Cortex of kidney (tissue), 1 donor: Measurements from ENCODE around the gene SPAG9.
"Not testable (repeated sequence)": the region's sequence is repeated elsewhere in the genome, so short reads cannot be mapped to it uniquely, and the experiment has no call there.

Source experiments
- DNase-seq: peaks from one replicate; lab custom pipeline; 2025; lab: John Stamatoyannopoulos, UW

SPAG9 gene

GRCh38 chr17:50953831-50954601, 166.7 kb downstream of the SPAG9 start:
- DNase-seq, result no peak

DNA sequence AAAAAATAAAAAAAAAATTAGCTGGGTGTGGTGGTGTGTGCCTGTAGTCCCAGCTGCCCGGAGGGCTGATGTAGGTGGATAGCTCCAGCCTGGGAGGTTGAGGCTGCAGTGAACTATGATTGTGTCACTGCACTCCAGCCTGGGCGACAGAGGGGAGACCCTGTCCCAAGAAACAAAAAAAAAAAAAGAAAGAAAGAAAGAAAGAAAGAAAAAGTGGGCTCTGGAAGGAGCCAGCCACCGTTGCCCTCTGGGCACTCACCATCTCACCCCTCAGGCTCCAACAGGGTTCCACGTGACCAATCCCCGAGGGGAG, 167.2 kb downstream of the SPAG9 start:
- no peak for DNase-seq

- no peak for DNase-seq
These were observed 167.8 kb downstream of the SPAG9 start for GRCh38 chr17:50952889-50953288.

DNA sequence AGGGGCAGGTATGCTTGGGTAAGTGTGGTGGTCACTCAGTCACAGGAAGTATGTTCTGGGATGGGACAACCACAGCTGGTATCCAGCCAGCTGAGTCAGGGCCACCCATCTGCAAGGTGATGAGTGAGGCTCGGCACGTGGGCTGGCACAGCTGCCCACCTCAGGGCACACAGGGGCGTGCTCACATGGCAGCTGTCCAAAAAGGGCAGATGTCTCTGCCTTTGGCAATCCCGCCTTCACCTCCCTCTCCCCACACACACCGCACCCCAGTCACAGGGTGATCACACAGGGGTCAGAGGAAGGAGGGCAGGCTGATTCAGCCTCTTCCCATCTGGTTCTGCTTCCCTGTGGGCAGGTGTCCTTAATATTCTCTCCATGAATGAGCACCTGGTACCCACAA, 168.7 kb downstream of the SPAG9 start:
- DNase-seq, result no peak

DNA sequence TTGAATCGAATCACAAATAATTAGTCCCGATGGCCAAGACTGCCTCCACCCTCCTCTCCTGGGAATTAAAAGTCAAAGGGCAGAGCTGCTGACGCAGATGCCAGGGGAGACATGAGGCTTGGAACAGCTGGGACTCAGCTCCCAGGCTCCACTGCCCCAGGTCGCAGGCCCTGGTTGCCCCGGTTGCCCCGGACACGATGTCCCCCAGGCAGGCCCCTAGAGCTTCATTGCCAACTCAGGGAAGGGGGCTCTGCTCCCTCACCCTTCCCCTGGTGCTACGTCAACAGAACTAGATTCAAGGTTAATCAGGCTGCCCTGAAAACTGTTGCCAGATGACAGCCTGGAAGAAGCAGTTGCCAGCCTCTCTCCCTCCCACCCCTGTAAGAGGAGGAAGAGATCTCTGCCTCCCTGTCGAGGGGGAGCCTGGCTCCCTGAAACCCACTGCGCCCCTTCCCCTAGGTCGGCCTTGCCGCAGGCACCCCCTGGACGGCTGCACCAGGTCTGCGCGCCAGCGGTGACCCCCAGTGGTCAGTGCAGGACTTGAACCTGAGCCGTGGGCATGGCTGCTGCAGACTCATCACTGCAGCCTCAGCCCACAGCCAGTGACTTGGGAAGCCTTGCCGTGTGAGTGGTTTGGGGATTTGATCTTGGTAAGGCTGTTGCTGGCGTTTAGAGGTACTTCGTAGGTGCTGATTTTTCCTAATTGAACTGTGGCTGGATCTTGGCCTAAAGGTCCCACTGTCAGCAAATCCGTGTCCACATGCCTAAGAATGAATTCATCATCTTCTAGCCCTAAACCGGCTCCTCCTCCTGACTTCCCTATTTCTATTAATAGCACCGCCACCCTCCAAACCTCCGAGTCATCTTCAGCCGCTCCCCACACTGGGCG, 170.4 kb downstream of the SPAG9 start:
- DNase-seq, result no peak

DNA sequence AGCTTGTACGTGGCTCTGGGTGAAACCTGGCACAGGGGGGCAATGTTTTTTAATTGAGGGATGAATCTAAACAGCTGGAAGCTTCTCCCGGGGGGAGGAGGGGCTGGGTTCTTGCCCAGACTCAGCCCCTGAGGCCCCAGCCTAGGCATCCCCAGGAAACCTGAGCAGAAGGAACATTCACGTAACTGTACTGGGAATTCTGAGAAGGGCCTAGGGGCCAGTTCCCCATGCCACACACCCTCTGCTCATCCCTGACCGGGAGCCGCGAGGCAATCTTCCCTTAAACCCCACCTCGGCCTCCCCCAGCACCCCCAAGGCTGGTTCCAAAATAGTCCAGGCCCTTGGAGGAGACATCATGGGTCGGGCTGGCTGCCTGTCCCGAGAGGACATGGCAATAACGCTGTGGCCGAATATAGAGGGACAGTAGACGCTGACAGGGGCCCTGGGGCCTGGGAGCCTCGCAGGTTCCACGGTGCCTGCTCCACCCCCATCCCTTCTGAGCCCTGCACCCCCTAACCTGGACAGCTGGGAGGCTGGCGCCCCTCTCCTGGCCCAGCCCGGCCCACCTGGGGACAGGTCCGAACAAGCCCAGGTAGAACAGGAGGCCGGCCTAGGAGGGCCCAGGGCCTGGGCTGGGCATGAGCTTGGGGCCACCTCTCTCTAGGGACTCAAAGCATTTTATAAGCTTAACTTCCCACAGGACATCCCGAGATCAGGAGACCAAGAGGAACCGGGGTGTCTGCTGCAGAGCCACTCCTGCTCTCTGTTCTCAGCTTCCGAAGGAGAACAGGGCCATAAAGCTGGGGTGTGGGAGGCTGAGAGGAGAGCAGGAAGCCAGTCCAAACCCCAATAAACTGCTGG, 171.3 kb downstream of the SPAG9 start:
- no peak for DNase-seq

DNA sequence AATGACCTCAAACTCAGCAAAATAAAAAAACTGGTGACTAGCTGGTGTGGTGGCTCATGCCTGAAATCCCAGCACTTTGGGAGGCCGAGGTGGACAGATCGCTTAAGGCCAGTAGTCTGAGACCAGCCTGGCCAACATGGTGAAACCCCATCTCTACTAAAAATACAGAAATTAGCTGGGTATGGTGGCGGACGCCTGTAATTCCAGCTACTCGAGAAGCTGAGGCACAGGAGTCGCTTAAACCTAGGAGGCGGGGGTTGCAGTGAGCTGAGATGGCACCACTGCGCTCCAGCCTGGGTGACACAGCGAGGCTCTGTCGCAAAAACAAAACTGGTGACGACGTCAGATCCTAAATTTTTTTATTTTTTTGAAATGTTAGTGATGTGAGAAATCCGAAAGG, 172.0 kb downstream of the SPAG9 start:
- DNase-seq, result no peak

DNA sequence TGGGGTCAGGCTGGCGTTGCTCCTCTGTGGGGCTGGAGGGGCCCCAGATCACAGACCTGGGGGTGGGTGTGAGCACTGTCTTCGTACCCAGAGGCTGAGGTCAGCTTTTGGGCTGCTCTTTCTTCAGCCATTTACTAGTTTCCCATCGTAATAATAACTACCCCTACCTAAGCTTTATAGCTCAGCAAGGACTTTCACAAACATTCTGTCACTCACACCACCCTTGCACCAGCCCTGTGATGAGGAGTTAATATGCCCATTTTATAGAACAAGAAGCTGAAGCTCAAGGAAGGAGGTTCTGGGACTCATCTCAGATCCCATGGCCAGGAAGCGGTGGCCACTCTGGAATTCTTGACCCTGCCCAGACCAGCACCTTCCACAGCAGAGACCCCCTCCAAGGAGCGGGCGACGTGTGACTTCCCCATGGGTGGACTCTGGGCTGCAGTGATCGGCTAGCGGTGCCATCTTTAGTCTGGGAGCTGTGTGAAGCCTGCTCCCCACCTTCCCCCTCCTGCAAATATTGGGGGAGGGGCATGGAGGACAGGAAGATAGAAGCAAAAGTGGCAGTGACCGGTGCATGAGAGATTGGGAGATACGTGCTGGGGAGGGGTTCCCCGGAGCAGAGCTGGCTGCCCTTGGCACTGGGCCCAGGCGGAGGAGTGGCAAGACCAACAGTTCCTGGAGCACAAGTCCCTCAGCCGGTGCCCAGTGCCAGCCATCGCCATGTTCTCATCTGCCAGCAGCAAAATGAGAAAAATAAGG, 172.7 kb downstream of the SPAG9 start:
- DNase-seq, result no peak

DNA sequence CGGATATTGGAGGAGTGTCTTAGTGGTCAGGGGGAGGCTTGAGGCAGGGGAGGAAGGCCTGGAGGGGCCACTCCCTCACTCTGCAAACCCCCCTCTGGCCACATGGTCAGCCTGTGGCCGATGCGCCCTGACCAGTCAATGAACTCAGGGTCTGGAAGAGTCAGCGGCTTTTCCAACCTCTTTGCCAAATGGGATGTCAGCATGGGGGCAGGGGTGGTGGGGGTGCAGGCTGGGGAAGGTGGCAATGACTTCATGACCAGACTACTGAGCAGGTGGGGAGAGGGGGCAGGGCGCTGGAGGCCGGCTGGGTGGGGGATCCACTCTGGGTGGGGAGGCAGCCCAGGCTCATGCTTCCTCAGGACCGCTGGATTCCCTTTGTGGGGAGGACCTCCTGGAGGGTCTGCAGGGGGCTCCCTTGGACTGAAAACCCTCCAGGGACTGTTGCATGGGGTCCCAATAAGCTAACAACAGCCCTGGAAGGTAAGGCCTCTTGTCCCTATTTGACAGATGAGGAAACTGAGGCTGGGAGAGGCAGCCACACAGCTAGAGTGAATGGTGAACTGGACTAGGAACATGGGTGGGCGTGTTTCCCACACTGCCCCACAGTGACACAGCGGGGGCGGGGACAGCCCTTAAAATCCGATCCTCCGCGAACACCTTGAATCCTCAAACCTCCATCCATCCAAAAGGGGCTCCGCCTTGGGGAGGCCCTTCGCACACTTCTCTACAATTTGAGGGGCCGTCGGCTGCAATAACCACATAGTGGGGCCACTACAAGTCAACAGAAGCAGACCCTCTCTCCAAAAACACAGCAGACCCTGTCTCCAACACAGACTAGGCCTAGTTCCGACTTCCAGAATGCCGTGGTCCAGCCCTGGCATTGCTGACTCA, 173.5 kb downstream of the SPAG9 start:
- DNase-seq, result no peak

- no peak for DNase-seq
These were observed 174.3 kb downstream of the SPAG9 start for GRCh38 chr17:50946223-50946890.

DNA sequence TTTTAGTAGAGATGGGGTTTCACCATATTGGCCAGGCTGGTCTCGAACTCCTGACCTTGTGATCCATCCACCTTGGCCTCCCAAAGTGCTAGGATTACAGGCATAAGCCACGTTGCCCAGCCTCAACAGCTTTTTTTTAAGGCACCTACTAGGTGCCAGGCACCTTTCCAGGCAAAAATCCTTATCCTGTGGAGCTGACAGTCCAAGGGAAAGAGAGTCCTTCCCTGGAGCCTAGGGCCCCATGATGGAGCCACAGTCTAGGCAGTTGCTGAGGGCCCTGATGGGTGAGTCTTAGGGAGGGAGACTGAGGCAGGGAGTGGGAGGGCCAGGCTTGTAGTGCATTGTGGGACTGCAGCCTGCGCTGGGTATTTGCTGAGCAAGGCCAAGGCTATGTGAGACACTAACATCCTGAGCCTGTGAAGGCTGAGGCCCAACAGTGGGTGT, 174.9 kb downstream of the SPAG9 start:
- DNase-seq, result no peak

- no peak for DNase-seq
These were observed 175.6 kb downstream of the SPAG9 start for GRCh38 chr17:50944902-50945720.

GRCh38 chr17:50944054-50944901, 176.4 kb downstream of the SPAG9 start:
- no peak for DNase-seq

GRCh38 chr17:50943575-50943933, 177.1 kb downstream of the SPAG9 start:
- no peak for DNase-seq

GRCh38 chr17:50941676-50942048, 179.0 kb downstream of the SPAG9 start:
- not testable (repeated sequence) for DNase-seq

DNA sequence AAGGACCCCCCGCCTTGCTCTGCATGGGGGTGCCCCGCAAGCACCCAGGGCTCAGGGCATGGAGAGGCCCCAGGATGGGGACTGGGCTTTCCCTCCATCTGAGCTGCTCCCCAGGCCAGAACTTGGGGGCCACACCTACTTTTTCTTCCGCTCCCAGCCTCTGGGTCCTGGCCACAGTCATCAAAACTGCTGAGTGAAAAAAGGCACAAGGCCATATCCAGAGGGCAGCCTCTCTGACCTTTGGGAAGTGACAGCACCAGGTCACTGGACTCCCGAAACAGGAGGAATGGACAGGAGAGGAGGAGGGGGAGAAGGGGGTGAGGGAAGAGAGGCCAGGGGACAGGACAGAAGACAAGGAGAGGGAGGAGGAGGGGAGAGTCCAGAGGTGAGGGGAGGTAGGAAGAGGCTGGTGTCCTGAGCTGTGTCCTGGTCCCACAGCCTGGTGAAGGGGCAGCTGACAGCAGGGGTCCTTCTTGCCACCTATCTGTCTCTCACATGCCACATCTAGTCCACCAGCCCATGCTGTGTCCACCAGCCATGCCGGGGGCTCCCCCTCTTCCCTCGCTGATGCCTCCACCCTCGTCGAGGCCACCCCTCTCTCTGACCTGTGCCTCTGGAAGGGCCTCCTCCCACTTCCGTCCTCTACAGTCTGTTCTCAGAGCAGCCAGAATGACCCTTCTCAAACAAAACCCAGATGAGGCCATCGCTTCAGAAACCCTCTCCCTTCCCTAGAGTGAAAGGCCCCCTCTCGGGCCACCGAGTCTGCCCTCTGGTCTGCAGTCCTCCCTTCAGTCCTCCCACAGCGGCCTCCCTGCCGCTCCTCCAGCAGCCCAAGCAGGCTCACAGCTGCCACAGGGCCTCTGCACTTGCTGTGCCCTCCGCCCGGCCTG, 180.6 kb downstream of the SPAG9 start:
- no peak for DNase-seq

DNA sequence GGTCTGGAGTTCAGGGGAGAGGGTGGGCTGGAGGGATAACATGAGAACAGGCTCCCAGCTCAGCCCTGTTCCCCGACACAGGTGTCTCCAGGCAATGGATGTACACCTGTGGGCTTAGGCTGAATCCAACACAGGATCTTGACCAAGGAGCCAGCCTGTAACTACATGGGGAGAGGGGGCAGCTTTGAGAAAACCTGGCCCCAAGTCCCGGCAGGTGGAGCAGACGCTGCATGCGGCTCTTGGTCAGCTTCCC, 181.2 kb downstream of the SPAG9 start:
- no peak for DNase-seq
